AG04450 (cell line): ENCODE measurements around the gene WASHC1. TPM values are rescaled to one million over a fixed set of nuclear protein-coding genes. Genes with fewer than 3 reads are reported as not detected.
"Not testable (repeated sequence)": the region's sequence is repeated elsewhere in the genome, so short reads cannot be mapped to it uniquely, and the experiment has no call there.

Experiments
- CTCF ChIA-PET: fragments of 300-600, 350-600 bp; formaldehyde crosslinking; extraction: SDS; loops from one replicate; lab custom pipeline; 2022; ENCODE audit warnings: antibody characterized with exemption, inconsistent platforms; lab: Charles Lee
- POLR2A ChIA-PET: fragments of 350-600 bp; formaldehyde crosslinking; extraction: SDS; loops from one replicate; lab custom pipeline; 2021; ENCODE audit warnings: antibody characterized with exemption, inconsistent platforms; lab: Yijun Ruan, JAX
- DNase-seq: peaks from one replicate; pipeline ENCODE4 v3.0.0-alpha.2; 2011; ENCODE audit warnings: low read depth, low spot score
- H3K27ac ChIP-seq: one replicate; pipeline ENCODE4 v1.5.1; 2012; ENCODE audit warnings: low read depth, low read length, control low read depth
- H3K27me3 ChIP-seq: one replicate; pipeline ENCODE4 v1.6.0; 2012; ENCODE audit warnings: low read length; ENCODE audit not compliant: control insufficient read depth, insufficient read depth
- H3K4me3 ChIP-seq: 2 replicates; pipeline ENCODE4 v1.5.1; 2011; ENCODE audit warnings: mild to moderate bottlenecking, low read depth, low read length, control low read depth
- H3K9me3 ChIP-seq: 2 replicates; pipeline ENCODE4 v1.5.1; 2012; ENCODE audit warnings: low read length; ENCODE audit not compliant: control insufficient read depth, insufficient read depth
- polyA minus RNA-seq: library from RNA; depleted of rRNA, polyadenylated mRNA; stranded (reverse); fragments of >200 nt; gene quantifications from 2 replicates; pipeline ENCODE4 v1.2.3, GENCODE V29; 2011; rRNA and poly(A)+ RNA removed
- polyA plus RNA-seq: library from polyadenylated mRNA; depleted of rRNA; stranded (reverse); fragments of >200 nt; gene quantifications from 2 replicates; pipeline ENCODE4 v1.2.3, GENCODE V29; 2011; rRNA removed

Gene WASHC1, protein sequence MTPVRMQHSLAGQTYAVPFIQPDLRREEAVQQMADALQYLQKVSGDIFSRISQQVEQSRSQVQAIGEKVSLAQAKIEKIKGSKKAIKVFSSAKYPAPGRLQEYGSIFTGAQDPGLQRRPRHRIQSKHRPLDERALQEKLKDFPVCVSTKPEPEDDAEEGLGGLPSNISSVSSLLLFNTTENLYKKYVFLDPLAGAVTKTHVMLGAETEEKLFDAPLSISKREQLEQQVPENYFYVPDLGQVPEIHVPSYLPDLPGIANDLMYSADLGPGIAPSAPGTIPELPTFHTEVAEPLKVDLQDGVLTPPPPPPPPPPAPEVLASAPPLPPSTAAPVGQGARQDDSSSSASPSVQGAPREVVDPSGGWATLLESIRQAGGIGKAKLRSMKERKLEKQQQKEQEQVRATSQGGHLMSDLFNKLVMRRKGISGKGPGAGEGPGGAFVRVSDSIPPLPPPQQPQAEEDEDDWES
- polyA plus RNA-seq (7.2 and 9.7 TPM in 2 replicates), polyA minus RNA-seq (5.6 and 7.2 TPM in 2 replicates)

DNA sequence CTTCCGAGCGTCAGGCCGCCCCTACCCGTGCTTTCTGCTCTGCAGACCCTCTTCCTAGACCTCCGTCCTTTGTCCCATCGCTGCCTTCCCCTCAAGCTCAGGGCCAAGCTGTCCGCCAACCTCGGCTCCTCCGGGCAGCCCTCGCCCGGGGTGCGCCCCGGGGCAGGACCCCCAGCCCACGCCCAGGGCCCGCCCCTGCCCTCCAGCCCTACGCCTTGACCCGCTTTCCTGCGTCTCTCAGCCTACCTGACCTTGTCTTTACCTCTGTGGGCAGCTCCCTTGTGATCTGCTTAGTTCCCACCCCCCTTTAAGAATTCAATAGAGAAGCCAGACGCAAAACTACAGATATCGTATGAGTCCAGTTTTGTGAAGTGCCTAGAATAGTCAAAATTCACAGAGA, at the start of gene WASHC1:
WASHC1 (minus strand) TSS at position 101 of the 400 bp plus-strand sequence. CDS start 4,457 bp downstream, outside the sequence.
- H3K27me3 ChIP-seq, H3K9me3 ChIP-seq, H3K27ac ChIP-seq, CTCF ChIA-PET, POLR2A ChIA-PET, DNase-seq: not testable (repeated sequence)
- H3K4me3 ChIP-seq: peak within 1 kb of the TSS; percentile 56

DNA sequence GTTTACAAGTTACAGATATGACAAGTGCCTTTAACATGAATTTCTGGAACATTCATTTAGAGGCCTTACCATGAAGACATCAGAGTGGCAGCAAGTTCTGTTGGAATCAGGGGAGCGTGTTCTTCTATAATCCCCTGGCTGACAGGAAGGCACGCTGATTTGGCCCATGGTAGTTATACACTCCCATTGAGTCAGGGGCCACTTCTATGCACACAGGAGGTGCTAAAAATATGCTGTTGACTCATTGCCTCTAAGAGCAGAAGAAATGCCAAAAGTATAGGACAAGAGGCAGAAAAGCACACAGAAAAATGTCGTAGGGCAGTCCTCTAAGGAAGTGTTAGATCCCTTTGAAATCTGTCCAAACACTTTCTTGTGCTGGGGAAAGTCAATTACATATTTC, 49.1 kb upstream of the WASHC1 start:
- H3K9me3 ChIP-seq, DNase-seq, H3K27me3 ChIP-seq, POLR2A ChIA-PET, H3K4me3 ChIP-seq, CTCF ChIA-PET, H3K27ac ChIP-seq: not testable (repeated sequence)

DNA sequence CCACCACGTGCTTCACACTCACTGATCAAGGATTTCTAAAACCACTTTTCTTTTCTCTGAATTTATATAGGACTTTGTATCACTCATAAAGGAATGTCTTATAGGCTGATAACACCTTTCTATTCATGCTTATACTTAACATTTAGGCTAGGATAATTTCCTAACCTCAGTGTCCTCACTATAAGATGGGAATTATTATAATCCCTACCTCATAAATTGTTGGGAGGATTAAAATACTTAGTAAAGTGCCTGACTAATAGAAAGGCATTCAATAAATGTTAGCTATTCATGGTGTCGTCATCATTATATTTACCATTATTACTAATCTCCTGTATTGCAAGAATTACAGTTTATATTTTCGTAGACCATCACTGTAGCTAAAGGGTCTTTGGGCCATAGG, 47.1 kb upstream of the WASHC1 start:
- H3K4me3 ChIP-seq, H3K27me3 ChIP-seq, H3K27ac ChIP-seq, DNase-seq, H3K9me3 ChIP-seq, CTCF ChIA-PET, POLR2A ChIA-PET: not testable (repeated sequence)

DNA sequence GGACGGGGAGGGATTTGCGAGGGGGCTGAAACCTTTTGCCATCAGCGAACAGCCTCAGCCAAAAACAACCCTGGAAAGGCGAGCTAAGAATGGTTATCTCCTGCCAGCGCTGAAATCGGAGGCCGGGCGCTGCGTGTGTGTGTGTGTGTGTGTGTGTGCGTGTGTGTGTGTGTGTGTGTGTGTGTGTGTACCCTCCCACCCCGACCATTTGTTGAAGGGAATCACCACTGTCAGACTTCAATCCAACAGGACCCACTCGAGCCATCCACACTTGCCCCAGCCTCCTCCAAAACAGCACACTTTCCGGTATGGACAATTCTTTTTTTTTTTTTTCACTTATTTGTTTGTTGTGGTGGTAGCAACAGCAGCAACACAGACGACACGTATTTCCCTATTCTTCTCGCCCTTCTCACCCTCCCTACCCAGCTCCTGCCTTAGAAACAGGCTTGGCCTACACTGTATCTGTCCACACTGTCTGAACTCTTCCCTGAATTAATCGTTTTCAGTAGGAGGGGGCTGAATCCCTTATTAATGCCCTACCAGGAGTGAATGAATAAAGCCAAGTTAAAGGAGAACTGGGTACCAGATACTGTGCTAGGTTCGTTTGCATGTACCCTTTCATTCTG, 44.8 kb upstream of the WASHC1 start:
- H3K27ac ChIP-seq, H3K9me3 ChIP-seq, CTCF ChIA-PET, H3K27me3 ChIP-seq, DNase-seq, POLR2A ChIA-PET: not testable (repeated sequence)
- peak overlapping the region; percentile 51 for H3K4me3 ChIP-seq

DNA sequence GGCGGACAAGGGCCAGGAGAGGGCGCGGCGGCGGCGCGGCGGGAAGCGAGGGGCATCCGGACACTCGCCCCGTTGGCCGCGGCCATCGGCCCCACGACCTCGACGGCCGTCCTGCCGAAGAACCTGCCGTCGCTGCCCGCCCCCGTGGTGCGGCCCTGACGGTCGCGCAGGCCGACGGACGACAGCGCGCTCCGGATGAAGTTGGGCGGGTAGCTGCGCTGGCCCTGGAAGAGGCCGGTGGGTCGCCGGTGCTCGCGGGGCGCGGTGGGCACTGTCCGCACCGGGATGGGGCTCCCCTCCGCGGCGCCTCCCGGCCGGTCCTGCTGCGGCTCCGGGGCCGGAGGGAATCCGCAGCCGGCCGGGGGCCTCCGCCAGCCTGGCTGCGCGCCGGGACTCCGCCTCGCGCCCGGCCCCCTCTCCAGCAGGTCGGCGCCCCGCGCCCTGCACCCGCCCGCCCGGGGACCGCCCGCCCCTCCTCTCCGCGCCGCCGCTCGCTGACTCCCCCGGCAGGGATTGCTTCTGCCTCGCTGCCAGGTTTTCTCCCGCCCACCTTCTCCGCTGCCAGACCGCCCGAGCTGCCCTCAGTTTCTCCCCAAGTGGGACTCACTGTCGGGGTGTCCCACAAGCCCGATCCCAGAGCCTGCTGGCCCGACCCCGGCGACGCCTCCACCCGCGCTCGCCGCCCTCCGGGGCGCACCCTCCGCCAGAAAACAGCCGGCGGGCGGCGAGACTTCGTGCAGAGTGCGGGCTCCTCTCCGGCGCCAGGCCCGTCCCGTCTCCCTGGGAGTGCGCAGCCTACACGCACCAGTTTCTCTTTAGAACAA, 44.0 kb upstream of the WASHC1 start:
- Histone ChIP-seq H3K27ac (peak overlapping the region; percentile 39), H3K4me3 (peak overlapping the region; percentile 51)
- CTCF ChIA-PET, H3K27me3 ChIP-seq, DNase-seq, H3K9me3 ChIP-seq, POLR2A ChIA-PET: not testable (repeated sequence)

DNA sequence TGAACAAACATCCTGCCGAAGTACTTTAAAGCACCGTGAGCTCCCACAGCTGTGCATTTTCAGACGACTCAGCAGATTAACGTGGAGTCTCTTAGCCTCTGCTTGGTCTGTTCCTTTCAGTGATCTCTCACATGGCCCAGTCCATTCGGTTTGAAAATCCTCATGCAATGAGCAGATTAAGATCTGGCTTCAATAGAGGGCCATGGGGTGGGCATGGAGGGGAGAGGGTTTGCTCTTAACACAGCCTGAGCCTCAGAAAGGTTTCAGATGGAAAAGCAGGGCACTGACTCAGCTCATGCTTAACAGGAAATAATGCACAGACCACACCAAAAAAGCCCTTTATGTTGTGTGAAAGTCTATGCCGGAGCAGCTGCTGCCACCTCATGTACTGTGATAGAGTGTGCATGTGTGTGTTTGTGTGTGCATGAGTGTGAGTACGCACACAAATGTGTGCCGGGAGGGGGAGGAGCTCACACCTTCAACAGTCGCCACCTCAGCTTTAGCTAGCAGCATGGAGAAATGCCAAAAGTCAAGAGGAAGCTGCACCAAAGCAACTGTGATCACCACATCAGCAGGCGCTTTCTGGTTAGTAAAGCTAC, 33.9 kb upstream of the WASHC1 start:
- H3K9me3 ChIP-seq, H3K27ac ChIP-seq, H3K27me3 ChIP-seq, H3K4me3 ChIP-seq, POLR2A ChIA-PET, CTCF ChIA-PET, DNase-seq: not testable (repeated sequence)

DNA sequence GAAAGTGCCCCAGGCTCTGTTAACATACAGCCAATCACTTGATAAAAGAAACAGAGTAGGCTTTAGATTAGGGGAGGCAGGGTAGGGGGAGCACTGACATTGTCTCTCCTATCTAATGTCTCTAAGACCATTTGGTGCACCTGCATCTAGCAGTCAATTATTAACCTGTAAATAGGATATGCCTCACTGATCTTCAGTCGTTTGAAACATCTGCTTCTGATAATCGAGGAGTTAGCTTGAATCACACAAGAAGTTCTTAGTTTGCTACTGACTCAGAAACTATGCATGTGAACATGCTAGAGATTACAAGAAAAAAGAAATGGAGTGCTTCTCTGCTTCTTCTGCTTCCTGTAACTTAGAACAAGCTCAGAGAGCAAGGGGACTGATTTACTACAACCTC, 23.4 kb upstream of the WASHC1 start:
- H3K27ac ChIP-seq, H3K9me3 ChIP-seq, CTCF ChIA-PET, DNase-seq, H3K4me3 ChIP-seq, POLR2A ChIA-PET, H3K27me3 ChIP-seq: not testable (repeated sequence)

DNA sequence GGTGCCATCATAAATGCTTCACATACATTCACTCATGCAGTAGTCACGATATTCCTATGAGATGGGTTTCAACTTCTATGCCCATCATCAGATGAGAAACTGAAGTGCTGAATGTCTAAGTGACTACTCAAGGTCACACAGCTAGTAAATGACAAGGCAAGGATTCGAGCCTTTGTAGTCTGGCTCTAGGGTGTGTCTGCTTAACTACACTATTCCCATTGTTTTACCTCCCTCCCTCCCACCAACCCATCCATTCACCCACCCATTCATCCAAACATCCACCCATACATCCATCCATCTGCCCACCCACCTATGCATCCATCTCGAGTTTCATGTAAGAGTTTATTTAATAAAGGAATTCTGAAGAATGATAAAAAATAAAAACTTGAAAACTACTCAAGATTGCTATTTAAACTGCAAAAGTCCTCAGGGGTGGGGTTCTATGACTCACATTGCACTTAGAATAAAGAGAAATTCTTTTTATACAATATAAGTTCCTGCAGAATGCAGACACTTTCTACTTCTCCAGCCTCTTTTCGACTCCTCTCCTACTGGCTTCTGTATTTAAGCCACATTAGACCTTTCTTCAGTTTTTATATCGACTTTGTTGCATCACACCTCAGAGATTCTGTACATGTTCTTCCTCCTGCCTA, 19.1 kb upstream of the WASHC1 start:
- H3K27ac ChIP-seq, CTCF ChIA-PET, POLR2A ChIA-PET, H3K4me3 ChIP-seq, DNase-seq, H3K9me3 ChIP-seq, H3K27me3 ChIP-seq: not testable (repeated sequence)

DNA sequence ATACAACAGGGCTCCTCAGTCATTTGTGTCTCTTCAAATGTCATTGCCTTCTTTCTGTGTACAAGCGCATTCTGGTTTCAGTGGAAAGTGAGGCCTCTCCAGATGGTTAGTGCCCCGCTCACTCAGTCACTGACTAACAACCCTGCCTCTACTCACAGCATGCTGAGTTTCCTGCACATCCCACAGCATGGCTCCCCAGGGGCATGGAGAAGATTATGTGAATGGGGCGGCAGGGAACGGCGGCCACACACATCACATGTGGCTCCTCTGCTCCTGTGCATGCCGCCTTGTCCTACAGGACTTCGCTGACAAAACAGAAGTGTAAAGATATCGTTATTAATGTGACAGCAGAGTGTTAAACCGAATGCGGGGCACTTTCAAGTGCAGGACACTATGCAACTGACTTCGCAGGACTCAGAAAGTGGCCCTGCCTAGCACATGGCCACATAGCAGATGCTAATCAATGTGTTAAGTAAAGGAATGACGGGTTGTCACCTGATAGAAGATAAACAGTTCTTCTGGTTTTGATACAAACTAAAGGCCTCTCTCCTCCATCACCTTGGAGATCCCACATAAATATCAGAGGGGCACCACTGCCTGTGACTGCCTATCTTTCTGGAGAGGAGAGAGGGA, 17.5 kb upstream of the WASHC1 start:
- CTCF ChIA-PET: not testable (repeated sequence)

DNA sequence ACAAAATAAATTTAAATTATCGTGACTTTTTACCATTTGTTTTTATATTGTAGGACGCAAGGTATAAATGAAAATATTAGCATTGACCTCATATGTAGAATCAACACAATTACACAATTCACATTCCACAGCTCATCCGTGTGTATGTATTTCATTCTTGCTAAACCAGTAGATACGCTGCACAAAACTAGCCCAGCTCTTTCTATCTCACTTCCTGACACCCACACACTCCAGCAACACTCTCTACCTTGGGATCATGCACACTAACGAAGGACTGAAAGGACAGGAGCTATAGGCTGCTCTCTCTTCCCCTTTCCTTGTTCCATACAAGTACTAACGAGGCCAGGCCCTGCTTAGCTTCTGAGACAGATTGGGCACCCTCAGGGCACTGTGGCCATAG, 16.9 kb upstream of the WASHC1 start:
- CTCF ChIA-PET, H3K27me3 ChIP-seq, H3K9me3 ChIP-seq, H3K27ac ChIP-seq, H3K4me3 ChIP-seq, DNase-seq, POLR2A ChIA-PET: not testable (repeated sequence)

More for the DNA sequence above, 17.5 kb upstream of the WASHC1 start:
- H3K4me3 ChIP-seq, DNase-seq, H3K27ac ChIP-seq, POLR2A ChIA-PET, H3K9me3 ChIP-seq, H3K27me3 ChIP-seq: not testable (repeated sequence)
